T-helper 1 cell (primary cell): ENCODE data around the gene KRT86.
"Not testable (repeated sequence)": the region's sequence is repeated elsewhere in the genome, so short reads cannot be mapped to it uniquely, and the experiment has no call there.

ENCODE experiments used
- DNase-seq, 5 donors: peaks; one replicate each; pipeline ENCODE4 v3.0.0-alpha.2; 2012 to 2020

Gene KRT86

DNA sequence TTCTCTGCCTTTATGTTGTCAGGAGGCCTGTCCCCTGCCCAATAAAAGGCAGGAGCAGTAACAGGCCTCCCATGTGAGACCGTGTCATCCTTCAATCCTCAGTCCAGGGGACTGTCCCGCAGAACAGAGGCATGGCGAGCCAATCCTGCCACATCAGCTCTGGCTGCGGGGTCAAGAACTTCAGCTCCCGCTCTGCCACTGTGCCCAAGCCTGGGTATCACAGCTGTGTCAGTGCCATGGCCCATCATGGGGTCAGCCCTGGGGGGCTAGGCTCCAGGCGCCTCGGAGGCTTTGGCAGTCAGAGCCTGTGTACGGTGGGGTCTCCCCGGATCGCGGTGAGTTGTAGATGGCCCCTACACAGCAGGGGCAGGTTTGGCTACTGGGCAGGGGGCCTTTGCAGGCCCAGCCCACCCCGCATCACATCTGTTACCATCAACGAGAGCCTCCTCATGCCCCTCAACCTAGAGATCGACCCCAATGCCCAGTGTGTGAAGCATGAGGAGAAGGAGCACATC lies 66.7 kb downstream of the KRT86 start:
- DNase-seq: no peak

DNA sequence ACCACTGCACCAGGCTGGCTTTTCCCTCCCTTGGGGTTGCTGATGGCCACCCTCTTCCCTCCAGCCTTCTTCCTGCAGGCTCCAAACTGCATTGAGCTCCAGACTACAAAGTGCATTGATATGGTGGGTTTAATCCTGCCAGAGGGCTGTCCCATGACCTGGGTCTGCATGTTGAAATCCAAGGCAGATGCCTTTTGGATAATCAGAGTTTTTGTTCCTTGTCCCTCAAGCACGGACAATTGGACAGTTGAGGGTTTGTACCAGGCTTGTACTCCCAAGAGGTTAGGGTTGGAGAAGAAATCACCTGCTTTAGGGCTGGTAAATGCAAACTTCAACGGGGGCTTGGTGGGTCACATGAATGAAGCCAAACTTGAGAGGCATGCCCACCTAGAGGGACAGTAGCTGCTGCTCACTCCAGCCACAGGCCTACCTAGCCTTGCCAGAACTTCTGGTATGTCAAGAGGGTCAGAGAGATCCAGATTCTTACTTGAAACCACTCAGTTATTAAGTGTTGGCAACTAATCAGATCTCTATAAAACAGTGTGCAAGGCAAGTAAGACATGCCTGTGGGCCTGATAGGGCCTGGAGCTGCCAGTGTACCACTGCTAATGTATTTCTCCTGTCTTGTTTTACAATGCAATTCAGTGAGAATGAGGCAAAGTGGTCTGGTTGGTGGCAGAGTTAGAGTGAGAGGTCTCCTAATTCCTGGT lies 68.5 kb downstream of the KRT86 start:
- no peak for DNase-seq

DNA sequence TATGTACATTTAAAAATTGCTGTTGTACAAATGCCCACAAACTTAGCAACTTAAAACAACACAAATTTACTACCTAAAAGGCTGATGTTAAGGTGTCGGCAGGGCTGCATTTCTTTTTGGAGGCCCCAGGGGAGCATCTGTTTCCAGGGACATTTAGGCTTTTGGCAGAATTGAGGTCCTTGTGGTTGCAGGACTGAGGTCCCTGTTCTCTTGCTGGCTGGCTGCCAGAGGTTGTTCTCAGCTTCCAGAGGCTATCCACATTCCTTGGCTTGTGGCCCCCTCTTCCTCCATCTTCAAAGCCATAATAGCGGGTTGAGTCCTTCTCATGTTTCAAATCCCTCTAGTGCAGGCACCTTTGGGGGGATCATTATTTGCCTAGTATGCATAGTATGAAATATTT lies 69.1 kb downstream of the KRT86 start:
- no peak for DNase-seq

DNA sequence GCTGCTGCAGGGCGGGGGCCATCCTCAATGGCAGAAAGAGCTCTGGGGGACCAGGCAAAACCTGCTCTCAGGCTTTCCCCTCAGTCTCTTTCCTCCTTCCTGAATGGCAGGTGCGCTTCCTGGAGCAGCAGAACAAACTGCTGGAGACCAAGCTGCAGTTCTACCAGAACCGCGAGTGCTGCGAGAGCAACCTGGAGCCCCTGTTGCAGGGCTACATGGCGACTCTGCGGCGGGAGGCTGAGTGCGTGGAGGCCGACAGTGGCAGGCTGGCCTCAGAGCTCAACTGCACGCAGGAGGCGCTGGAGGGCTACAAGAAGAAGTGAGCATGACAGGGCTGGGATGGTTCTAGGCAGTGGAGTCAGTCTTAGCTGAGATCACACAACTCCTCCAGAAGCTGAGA lies 69.7 kb downstream of the KRT86 start:
- DNase-seq: no peak

DNA sequence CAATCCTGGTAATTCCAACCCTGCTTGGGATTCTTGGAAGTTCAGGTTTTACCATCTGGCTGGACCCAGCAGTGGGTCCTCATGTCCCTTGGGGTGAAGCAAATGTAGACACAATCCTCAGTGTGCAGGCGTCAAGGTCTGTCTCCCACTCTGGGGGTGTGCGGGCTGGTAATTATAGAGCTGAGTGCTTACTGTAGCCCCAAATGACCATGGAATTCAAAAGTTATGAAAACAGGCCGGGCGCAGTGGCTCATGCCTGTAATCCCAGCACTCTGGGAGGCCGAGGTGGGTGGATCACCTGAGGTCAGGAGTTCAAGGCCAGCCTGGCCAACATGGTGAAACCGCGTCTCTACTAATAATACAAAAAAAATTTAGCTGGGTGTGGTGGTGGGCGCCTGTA lies 70.6 kb downstream of the KRT86 start:
- DNase-seq: not testable (repeated sequence)

DNA sequence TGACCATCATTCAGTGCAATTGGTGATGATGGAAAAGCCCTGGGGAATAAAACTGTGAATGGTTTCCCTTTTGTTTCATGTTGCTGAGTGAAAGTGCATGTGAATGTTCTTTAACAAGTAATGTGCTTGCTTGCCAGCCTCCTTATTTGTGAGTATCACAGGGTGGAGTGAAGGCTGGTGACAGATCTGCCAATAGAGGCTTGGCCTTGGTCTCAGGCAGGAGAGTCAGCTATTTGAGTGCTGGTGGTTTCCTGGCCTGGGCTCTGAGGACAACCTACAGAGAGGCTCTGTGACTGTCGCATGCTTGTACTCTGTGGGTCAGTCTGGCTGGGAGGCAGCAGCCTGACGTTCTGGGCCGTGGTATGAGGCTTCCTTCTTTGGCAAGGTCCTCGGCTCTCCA lies 72.1 kb downstream of the KRT86 start:
- DNase-seq: no peak

DNA sequence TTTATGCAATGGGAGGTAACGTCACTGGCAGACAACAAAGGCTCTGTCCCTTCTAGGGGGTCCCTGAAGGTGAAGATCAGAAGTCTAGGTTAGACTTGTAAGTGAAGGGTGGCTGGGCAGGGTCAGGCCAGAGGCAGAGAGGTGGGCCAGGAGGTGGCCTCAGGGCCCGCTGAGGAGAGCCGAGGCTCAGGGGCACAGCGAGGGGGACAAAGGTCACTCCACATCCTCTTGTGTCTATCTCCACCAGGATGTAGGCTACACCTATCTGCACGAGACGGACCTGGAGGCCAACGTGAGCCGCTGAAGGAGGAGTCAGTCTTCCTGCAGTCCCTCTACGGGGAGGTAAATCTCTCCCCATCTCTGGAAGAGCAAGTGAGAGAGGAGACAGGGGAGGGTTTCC lies 72.6 kb downstream of the KRT86 start:
- DNase-seq: no peak

DNA sequence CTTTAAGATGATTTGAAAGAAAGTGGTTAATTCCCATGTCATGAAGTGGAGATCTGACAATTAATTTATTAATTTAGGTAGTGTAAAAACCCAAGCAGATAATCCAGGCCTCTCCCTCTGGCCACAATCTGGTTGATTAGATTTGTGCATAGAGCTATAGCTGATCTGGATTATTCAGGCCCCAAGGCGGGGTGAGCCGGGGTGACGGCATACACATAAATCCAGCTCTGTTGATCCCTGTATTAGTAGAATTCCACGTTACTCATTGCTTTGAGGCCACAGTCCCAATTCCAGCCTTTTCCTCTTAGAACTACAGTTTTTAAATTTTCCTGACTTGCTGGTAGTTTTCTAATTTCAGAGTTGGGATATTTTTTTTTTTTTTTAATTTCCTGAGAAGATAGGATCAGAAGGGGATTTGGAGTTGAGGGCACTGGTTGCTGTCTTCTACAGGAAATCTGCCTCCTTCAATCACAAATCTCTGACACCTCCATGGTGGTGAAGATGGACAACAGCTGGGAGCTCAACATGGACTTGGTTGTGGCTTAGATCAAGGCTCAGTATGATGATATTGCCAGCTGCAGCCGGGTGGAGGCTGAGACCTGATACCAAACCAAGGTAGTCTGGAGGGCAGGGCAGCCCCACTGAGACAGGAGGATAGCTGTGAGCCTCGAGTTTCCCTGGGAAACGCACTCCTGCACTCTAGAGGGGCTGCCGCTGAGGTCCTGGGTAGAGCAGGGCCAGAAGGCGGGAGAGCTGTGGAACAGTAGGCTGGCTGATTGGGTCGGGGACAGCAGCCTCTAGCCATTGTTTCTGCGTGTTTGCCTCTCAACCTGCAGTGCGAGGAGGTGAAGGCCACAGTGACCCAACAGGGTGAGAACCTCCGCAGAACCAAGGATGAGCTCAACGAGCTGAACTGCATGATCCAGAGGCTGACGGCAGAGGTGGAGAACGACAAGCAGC lies 73.4 kb downstream of the KRT86 start:
- DNase-seq: no peak

DNA sequence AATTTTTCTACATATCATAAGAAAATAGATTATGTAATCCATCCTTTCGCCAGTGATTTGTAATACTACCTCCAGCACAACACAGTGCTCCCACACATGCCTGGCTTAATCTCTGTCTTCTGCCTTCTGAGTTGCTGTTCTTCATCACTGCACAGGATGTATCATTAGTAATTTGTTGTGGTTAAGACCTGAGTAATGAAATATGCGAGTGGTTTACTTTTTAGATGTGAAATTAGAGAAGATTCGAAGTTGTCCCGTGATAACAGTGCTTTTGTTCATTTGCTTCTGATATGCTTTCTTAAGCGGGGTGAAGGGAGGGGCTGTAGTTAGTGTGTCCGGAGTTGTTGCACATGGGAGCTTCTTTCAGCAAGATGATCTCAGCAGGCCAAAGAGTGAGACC lies 74.8 kb downstream of the KRT86 start:
- DNase-seq: no peak

DNA sequence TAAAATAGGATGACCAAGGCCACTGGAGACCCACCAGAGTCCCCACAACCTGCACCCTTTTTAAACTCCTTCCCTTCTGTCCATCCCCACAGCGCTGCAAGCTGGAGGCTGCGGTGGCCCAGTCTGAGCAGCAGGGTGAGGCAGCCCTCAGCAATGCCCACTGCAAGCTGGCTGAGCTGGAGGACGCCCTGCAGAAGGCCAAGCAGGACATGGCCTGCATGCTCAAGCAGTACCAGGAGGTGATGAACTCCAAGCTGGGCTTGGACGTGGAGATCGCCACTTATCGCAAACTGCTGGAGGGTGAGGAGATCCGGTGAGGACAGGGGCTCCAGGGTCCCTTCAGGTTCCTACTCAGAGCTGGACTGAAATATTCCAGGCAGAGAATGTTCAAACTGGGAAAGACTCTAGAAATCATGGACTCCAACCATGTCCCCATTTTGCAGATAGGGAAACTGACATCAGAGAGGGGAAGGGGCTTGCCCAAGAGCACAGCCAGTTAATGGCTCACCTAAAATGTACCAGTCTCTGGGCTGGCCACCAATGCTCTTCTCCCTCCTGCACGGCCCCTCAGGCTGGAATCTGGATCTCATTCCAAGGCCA lies 75.7 kb downstream of the KRT86 start:
- no peak for DNase-seq

DNA sequence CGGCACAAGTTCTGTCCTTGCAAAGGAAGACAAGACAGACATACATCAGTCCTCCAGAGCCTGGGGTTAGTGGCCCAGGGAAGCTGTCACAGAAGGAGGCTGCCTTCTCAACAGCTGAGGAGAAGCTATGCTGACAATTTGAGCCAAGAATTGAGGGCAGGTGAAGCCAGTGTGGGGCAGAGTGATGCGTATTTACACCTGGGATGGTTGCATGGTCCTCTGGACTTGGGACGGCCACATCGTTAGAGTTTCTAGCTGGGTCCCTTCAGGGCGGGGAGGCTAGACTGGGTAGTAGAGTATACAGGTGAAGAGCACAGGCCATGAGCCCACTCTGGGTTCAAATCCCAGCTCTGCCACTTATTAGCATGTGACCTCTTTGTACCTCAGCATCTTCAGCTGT lies 76.3 kb downstream of the KRT86 start:
- no peak for DNase-seq

DNA sequence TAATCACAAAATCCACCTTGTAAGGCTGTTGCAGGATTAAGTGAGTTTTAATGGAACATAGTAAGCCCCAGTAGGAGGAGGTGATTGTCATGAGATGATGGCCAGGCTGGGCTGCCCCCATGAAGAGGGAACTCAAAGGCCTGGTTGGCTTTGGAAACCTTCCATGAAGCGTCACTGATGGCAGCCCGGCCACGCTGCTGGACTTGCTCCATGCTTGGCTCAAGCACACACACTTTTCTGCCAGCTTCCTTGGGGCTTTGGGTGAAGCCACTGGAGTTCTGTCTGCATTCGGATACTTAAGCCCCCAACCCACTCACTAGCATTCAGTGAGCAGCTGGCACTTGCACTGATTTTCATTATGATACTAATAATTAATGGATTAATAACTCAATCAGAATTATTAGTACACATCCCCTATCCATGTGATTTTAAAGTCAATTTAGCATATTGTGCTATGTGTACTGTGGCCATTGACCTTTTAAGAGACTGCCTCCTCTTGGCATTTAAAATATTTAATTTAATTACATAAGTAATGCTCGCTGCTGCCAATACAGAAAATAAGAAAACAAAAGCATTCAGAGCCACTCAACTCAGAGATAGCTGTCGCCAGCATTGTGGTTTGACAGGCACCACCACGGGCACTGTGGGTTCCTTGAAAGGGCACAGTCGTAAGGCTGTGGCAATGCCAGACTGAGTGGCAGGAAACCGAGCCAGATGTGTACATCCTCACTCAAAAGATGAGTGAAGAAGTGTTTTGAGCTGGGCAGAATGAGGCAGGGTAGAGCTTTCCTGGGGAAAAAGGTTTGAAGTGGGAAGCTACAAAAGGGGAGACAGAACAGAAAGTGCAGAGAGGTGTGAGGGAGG lies 77.0 kb downstream of the KRT86 start:
- peak in 3 of 5 donors; percentile 34 to 58 (median 38) for DNase-seq

DNA sequence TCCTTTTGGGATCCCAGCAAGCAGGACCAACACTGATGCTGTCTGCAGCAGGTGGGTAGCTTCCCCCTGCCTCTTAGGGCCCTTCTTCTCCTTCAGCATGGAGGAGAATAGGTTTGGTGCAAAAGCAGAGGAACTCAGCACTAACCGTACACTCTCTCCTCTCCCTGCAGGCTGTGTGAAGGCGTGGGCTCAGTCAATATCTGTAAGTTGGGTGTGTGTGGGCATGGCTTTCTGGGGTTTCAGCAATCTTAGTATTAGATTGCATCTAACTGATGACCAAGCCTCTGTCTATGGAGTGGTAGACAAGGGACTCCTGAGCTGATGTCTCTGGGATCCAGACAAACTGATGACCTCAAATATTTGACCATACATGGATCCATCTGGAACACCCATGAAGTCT lies 78.5 kb downstream of the KRT86 start:
- DNase-seq: no peak

DNA sequence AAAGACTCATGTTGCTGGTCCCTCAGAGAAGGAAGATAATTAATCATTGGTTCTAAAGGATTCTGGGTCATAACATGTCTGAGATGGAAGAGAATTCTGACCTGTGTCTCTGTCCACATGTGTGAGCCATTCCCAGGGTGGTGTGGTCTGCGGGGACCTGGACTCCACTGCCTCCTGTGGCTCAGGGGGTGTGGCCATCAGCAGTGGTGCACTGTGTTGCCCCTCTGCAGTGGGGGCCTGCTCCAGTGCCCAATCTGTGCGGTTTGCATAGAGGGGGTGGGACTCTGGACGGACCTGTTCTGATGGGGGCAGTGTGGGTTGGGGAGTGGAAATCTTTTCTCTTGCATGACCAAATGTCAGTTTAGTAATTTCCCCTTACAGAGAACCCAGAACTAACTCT lies 79.3 kb downstream of the KRT86 start:
- no peak for DNase-seq

DNA sequence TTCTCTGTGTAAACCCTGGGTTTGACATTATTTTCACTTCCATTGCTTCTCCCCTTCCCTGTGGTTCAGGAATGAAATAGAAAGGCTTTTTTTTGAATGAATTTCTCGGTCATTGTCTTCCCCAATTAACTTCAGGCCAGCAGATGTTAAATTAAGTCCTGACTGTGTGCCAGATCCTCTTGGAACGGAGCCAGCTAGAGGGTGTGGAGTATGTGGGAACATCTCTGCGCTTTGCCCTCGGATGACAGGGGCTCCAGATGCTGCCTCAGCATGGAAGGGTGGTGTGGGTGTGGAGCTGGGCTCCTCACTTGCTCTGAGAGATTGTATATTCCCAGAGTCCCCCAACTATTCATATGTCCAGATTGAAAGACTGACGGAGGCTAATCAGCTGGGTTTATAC lies 79.8 kb downstream of the KRT86 start:
- no peak for DNase-seq

DNA sequence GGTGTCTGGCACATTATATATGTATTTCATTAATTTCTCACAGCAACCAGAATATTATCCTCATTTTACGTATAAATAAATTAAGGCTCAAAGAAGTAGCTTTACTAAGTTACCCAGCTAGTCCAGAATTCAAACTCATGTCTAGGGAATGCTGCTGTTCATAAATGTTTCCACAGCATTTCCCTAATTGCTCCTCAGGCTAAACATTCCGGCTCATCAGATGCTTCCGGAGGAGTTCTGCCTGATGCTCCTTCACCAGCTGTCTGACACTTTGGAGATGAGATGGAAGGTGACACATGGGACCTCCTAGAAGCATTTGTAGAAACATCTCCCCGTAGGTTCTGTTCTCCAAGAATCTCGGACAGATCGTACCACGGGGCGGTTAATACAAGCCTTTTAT lies 80.7 kb downstream of the KRT86 start:
- no peak for DNase-seq

DNA sequence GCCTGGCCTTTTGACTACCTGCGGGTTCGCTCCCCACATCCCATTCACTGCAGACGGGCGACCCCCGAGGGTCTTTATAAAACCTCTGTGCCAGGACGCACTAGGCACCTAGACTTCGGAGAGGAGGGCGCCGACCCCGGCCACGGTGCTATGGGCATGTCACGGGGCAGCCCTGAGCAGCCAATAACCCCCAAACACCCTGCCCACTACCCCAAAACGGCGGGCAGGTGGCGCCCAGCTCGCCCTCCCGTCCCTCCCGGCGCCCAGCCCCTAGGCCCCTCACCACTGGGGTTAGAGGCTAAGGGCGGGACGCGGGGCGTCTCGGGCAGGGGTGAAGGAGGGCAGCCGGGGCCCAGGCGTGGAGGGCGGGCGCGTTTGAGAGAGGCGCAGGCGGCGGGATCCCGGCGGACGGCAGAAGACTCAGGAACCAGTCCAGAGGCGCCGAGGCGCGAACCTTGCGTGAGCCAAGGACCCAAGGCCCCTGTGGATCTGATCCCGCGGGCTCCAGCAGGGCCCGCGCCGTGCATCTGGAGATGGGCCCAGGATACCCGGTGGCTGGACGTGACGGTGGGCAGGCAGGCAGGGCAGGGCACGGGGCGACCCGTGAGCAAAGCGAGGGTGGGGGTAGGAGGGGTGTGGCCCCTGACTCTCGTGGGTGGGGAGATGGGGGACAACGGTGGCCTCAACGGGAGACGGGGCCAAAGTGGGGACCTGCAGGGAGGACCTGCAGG lies 81.8 kb downstream of the KRT86 start:
- no peak for DNase-seq

DNA sequence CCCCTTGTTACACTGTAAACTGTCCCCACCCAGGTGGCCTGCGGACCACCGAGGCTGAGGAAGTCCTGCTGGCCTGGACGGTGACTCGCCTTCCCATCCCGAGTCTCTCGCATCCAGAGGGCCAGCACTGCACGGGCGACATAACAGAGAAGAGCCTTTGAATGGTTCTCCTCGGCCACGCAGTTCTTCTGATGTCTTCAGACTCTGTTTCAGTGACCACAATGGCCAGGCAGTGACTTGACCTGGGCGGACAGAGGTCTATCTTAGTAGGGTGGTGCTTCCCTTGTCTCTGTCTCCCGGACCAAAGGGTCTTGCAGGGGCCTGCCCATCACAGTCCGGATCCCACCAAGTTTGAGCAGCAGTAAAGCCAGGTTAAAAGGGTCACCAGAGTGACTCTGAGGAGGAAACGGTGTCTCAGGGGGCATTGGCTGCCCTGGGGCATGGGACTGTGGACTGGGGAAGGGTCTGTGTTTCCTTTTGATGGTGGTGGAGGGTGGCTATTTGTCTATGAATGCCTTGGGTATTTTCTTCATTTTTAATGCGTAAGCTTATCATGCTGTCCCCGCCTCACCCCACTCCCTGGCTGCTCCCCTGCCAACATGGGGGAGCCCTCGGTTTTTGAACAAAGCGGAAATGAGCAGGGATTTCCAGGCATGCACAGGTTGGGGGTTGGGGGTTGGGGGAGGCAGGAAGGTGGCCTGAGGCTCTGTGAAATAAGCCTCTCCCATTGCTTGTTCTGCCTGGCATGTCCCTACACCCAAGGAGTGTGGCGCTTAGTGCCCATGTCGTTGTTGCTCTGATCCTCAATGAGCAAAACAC lies 82.5 kb downstream of the KRT86 start:
- DNase-seq: no peak
